Suprapubic skin (tissue), 4 donors: Measurements from ENCODE around the gene SGO1.

Experiments
- CTCF ChIP-seq, 2 donors: fragments of 200-600 bp in 1 of 2; fragments of 450-650 bp in 1 of 2; sonication (generic) in 1 of 2; IDR thresholded peaks; one replicate each; pipeline ENCODE4 v1.5.1; 2016 to 2019; ENCODE audit warnings: antibody characterized with exemption in 2 of 2, mild to moderate bottlenecking in 1 of 2, moderate library complexity in 1 of 2
- EP300 ChIP-seq: sonication (generic); formaldehyde crosslinking; IDR thresholded peaks from one replicate; pipeline ENCODE4 v1.6.1; 2017; ENCODE audit warnings: antibody characterized with exemption
- POLR2A ChIP-seq, 2 donors: fragments of 450-650 bp; IDR thresholded peaks; one replicate each; pipeline ENCODE4 v1.6.1; 2017; ENCODE audit warnings: antibody characterized with exemption in 2 of 2, mild to moderate bottlenecking in 2 of 2, moderate library complexity in 2 of 2
- POLR2AphosphoS5 ChIP-seq, 3 donors: sonication (generic); formaldehyde crosslinking; IDR thresholded peaks; one replicate each; pipeline ENCODE4 v1.6.1; 2017; ENCODE audit warnings: antibody characterized with exemption in 3 of 3

GRCh38 chr3:20186600-20187004 is 596 bp upstream of the SGO1 start:
- TF ChIP-seq CTCF (IDR thresholded peaks at IDR 0.05) (no peak), POLR2AphosphoS5 (IDR thresholded peaks at IDR 0.05) (no peak), POLR2A (IDR thresholded peaks at IDR 0.05) (no peak), EP300 (no peak)
